ENCODE measurements around the gene ZNF556. TPM values are rescaled to one million over a fixed set of nuclear protein-coding genes. Genes with fewer than 3 reads are reported as not detected.
"Not testable (repeated sequence)": the region's sequence is repeated elsewhere in the genome, so short reads cannot be mapped to it uniquely, and the experiment has no call there.

The ZNF556 gene
- total and polyA plus RNA-seq, 4 donors: 0.02 to 0.09 TPM; not detected in 2

DNA sequence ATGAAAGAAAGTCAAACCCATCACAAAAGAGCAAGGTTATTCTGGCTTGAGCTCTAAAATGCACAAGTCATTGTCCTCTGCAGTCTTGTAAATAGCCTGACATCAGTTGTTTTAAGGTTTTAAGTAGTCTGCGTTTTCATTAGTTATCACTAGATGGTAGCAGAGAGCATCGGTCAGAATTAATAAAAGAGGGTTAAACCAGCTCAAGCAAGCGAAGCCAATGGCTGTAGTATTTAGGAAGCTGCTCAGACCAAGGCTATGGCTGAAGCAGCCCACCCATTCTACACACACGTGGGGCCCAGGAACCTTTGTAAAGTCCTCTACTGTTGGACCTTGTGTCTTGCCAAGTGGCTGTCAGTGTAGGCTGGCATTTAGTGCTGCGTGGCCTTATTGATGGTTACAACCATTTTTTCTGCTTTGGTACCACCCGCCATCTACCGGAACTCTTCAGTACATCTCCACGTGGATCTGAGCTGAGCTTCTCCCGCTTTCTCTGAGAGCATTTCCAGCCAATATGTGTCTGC, 20.3 kb downstream of the ZNF556 start:
- no peak for ATAC-seq (ENCODE audit: insufficient read depth, low FRiP score)
- Histone ChIP-seq H3K36me3 (ENCODE audit: control insufficient read depth in 4 of 4, insufficient read depth in 4 of 4, low read length in 4 of 4) (no peaks in the 10 kb centered on the region), H3K4me3 (no peak overlapping the region), H3K9me3 (ENCODE audit: control insufficient read depth in 4 of 4, insufficient read depth in 3 of 4, low read length in 3 of 4) (no peaks in the 10 kb centered on the region), H3K27me3 (ENCODE audit: control insufficient read depth in 3 of 3, insufficient read depth in 3 of 3, low read length in 2 of 3) (no peaks in the 10 kb centered on the region), H3K27ac (ENCODE audit: low read depth in 1 of 2, low read length in 1 of 2) (peak overlapping the region in 1 of 2 donors; percentile 15), H3K4me1 (ENCODE audit: control insufficient read depth in 5 of 5, insufficient read depth in 5 of 5, low read length in 5 of 5) (peaks cover 0 to 1% (median 0%) of the 10 kb centered on the region in 5 donors), H3K9ac (ENCODE audit: insufficient read depth in 1 of 2, low read length in 2 of 2) (no peak overlapping the region)
- 23 to 29% methylated on average over 9 of the region's 9 CpGs for WGBS, 2 donors
- peak in 2 of 3 donors; percentile 83 to 87 for DNase-seq
- TF ChIP-seq CTCF (IDR thresholded peaks at IDR 0.05; ENCODE audit: control extremely low read depth, extremely low read depth): peak; percentile 38

- Histone ChIP-seq H3K9ac (ENCODE audit: insufficient read depth in 1 of 2, low read length in 2 of 2) (no peak overlapping the region), H3K4me3 (peak overlapping the region; percentile 10), H3K27me3 (ENCODE audit: control insufficient read depth in 3 of 3, insufficient read depth in 3 of 3, low read length in 2 of 3) (no peaks in the 10 kb centered on the region), H3K9me3 (ENCODE audit: control insufficient read depth in 4 of 4, insufficient read depth in 3 of 4, low read length in 3 of 4) (no peaks in the 10 kb centered on the region), H3K27ac (ENCODE audit: low read depth in 1 of 2, low read length in 1 of 2) (peak overlapping the region in 1 of 2 donors; percentile 63), H3K4me1 (ENCODE audit: control insufficient read depth in 5 of 5, insufficient read depth in 5 of 5, low read length in 5 of 5) (peaks cover 0 to 1% (median 0%) of the 10 kb centered on the region in 5 donors), H3K36me3 (ENCODE audit: control insufficient read depth in 4 of 4, insufficient read depth in 4 of 4, low read length in 4 of 4) (no peaks in the 10 kb centered on the region)
- DNase-seq: peak in 1 of 3 donors; percentile 45
- ATAC-seq (ENCODE audit: insufficient read depth, low FRiP score): no peak
- TF ChIP-seq CTCF (IDR thresholded peaks at IDR 0.05; ENCODE audit: control extremely low read depth, extremely low read depth): no peak
- WGBS, 2 donors: 39 to 66% methylated on average over 37 of the region's 37 CpGs
Observed at GRCh38 chr19:2888731-2889224, 21.6 kb downstream of the ZNF556 start.

DNA sequence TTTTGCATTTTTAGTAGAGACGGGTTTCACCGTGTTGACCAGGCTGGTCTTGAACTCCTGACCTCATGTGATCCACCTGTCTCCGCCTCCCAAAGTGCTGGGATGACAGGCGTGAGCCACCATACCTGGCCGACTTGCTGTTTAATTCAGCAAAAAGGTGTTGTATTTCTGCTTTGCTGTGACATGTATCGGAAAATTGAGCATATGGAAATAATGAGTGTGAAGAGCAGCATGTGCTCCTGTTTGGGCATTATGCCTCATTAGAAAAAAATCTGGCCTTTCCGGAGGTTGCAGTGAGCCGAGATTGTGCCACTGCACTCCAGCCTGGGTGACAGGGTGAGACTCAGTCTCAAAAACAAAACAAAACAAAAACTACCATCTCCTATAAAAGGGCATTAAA, 23.4 kb downstream of the ZNF556 start:
- H3K9ac ChIP-seq (ENCODE audit: insufficient read depth in 1 of 2, low read length in 2 of 2); H3K4me1 ChIP-seq (ENCODE audit: control insufficient read depth in 5 of 5, insufficient read depth in 5 of 5, low read length in 5 of 5); H3K36me3 ChIP-seq (ENCODE audit: control insufficient read depth in 4 of 4, insufficient read depth in 4 of 4, low read length in 4 of 4); H3K4me3 ChIP-seq; DNase-seq; H3K27me3 ChIP-seq (ENCODE audit: control insufficient read depth in 3 of 3, insufficient read depth in 3 of 3, low read length in 2 of 3); ATAC-seq (ENCODE audit: insufficient read depth, low FRiP score); H3K9me3 ChIP-seq (ENCODE audit: control insufficient read depth in 4 of 4, insufficient read depth in 3 of 4, low read length in 3 of 4); H3K27ac ChIP-seq (ENCODE audit: low read depth in 1 of 2, low read length in 1 of 2): not testable (repeated sequence)
- 79 to 89% methylated on average over 8 of the region's 8 CpGs for WGBS, 2 donors

GRCh38 chr19:2896694-2897093, 29.6 kb downstream of the ZNF556 start:
- 80 to 83% methylated on average over 8 of the region's 8 CpGs for WGBS, 2 donors
- no peaks in the 10 kb centered on the region for H3K27me3 ChIP-seq (ENCODE audit: control insufficient read depth in 3 of 3, insufficient read depth in 3 of 3, low read length in 2 of 3)
- no peak for TF ChIP-seq CTCF (IDR thresholded peaks at IDR 0.05; ENCODE audit: control extremely low read depth, extremely low read depth)
- peaks cover 0 to 3% (median 2%) of the 10 kb centered on the region in 4 donors for H3K9me3 ChIP-seq (ENCODE audit: control insufficient read depth in 4 of 4, insufficient read depth in 3 of 4, low read length in 3 of 4)
- H3K4me3 ChIP-seq: no peak overlapping the region
- no peak for ATAC-seq (ENCODE audit: insufficient read depth, low FRiP score)
- DNase-seq: no peak
- H3K9ac ChIP-seq (ENCODE audit: insufficient read depth in 1 of 2, low read length in 2 of 2): no peak overlapping the region
- peaks cover 0 to 1% (median 0%) of the 10 kb centered on the region in 5 donors for H3K4me1 ChIP-seq (ENCODE audit: control insufficient read depth in 5 of 5, insufficient read depth in 5 of 5, low read length in 5 of 5)
- H3K36me3 ChIP-seq (ENCODE audit: control insufficient read depth in 4 of 4, insufficient read depth in 4 of 4, low read length in 4 of 4): no peaks in the 10 kb centered on the region
- no peak overlapping the region for H3K27ac ChIP-seq (ENCODE audit: low read depth in 1 of 2, low read length in 1 of 2)

Measured in lung (tissue), 12 donors.